ENCODE results near the gene AP2A1. TPM values are rescaled to one million over a fixed set of nuclear protein-coding genes. Genes with fewer than 3 reads are reported as not detected.

AP2A1 gene
- total and polyA plus RNA-seq, 4 donors, result 20.1 to 123 (median 57.5) TPM

DNA sequence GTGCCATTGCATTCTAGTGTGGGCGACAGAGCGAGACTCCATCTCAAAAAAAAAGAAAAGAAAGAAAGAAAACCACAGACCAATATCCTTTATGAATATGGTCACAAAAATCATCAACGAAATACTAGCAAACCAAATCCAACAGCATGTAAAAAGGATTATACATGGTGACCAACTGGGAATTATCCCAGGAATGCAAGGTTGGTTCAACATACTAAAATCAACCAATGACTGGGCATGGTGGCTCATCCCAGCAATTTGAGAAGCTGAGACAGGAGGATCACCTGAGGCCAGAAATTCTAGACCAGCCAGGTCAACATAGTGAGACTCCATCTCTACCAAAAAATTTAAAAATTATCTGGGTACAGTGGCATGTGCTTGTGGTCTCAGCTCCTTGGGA is 10.8 kb upstream of the AP2A1 start (continued):
- TF ChIP-seq, protein P1, sequence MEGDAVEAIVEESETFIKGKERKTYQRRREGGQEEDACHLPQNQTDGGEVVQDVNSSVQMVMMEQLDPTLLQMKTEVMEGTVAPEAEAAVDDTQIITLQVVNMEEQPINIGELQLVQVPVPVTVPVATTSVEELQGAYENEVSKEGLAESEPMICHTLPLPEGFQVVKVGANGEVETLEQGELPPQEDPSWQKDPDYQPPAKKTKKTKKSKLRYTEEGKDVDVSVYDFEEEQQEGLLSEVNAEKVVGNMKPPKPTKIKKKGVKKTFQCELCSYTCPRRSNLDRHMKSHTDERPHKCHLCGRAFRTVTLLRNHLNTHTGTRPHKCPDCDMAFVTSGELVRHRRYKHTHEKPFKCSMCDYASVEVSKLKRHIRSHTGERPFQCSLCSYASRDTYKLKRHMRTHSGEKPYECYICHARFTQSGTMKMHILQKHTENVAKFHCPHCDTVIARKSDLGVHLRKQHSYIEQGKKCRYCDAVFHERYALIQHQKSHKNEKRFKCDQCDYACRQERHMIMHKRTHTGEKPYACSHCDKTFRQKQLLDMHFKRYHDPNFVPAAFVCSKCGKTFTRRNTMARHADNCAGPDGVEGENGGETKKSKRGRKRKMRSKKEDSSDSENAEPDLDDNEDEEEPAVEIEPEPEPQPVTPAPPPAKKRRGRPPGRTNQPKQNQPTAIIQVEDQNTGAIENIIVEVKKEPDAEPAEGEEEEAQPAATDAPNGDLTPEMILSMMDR (IDR thresholded peaks at IDR 0.05; ENCODE audit: low read depth, low read length, missing input control), result no peak
- TF ChIP-seq RXRA (IDR thresholded peaks at IDR 0.05) (no peak), HNF4A (conservative IDR thresholded peaks at IDR 0.05) (no peak), FOXA1 (IDR thresholded peaks at IDR 0.05) (no peak)
- TF ChIP-seq, protein P2, sequence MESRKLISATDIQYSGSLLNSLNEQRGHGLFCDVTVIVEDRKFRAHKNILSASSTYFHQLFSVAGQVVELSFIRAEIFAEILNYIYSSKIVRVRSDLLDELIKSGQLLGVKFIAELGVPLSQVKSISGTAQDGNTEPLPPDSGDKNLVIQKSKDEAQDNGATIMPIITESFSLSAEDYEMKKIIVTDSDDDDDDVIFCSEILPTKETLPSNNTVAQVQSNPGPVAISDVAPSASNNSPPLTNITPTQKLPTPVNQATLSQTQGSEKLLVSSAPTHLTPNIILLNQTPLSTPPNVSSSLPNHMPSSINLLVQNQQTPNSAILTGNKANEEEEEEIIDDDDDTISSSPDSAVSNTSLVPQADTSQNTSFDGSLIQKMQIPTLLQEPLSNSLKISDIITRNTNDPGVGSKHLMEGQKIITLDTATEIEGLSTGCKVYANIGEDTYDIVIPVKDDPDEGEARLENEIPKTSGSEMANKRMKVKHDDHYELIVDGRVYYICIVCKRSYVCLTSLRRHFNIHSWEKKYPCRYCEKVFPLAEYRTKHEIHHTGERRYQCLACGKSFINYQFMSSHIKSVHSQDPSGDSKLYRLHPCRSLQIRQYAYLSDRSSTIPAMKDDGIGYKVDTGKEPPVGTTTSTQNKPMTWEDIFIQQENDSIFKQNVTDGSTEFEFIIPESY (IDR thresholded peaks at IDR 0.05), result no peak

DNA sequence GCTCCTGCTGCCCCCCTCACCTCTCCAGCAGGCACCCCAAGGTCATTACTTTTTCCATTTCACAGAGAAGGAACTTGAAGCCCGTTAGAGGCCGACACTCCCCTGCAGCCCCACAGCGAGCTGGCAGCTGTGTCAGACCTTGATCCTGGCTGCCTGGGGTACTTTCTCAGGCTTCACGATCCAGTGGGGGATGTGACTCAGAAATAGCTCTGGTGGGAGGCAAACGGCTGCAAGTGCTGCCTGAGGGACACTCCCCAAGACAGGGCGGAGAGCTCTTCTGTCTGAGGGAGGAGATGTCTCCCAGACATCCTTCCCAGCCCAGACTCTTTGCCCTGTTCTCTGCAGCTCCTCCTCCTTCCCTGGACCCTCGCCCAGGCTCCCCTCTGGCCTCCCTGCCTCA is 8.5 kb upstream of the AP2A1 start:
- TF ChIP-seq HNF4G (IDR thresholded peaks at IDR 0.05) (no peak), YY1 (IDR thresholded peaks at IDR 0.05) (no peak), JUND (IDR thresholded peaks at IDR 0.05) (no peak), FOXA2 (IDR thresholded peaks at IDR 0.05) (no peak), RAD21 (IDR thresholded peaks at IDR 0.05) (no peak), SP1 (IDR thresholded peaks at IDR 0.05) (no peak), TAF1 (conservative IDR thresholded peaks at IDR 0.05) (no peak), EGR1 (IDR thresholded peaks at IDR 0.05; ENCODE audit: low read depth in 2 of 2) (no peak)
- TF ChIP-seq, protein P3, sequence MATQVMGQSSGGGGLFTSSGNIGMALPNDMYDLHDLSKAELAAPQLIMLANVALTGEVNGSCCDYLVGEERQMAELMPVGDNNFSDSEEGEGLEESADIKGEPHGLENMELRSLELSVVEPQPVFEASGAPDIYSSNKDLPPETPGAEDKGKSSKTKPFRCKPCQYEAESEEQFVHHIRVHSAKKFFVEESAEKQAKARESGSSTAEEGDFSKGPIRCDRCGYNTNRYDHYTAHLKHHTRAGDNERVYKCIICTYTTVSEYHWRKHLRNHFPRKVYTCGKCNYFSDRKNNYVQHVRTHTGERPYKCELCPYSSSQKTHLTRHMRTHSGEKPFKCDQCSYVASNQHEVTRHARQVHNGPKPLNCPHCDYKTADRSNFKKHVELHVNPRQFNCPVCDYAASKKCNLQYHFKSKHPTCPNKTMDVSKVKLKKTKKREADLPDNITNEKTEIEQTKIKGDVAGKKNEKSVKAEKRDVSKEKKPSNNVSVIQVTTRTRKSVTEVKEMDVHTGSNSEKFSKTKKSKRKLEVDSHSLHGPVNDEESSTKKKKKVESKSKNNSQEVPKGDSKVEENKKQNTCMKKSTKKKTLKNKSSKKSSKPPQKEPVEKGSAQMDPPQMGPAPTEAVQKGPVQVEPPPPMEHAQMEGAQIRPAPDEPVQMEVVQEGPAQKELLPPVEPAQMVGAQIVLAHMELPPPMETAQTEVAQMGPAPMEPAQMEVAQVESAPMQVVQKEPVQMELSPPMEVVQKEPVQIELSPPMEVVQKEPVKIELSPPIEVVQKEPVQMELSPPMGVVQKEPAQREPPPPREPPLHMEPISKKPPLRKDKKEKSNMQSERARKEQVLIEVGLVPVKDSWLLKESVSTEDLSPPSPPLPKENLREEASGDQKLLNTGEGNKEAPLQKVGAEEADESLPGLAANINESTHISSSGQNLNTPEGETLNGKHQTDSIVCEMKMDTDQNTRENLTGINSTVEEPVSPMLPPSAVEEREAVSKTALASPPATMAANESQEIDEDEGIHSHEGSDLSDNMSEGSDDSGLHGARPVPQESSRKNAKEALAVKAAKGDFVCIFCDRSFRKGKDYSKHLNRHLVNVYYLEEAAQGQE (IDR thresholded peaks at IDR 0.05), result no peak
- TF ChIP-seq, protein P4, sequence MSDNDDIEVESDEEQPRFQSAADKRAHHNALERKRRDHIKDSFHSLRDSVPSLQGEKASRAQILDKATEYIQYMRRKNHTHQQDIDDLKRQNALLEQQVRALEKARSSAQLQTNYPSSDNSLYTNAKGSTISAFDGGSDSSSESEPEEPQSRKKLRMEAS (IDR thresholded peaks at IDR 0.05), result no peak
- TF ChIP-seq, protein P2 (IDR thresholded peaks at IDR 0.05), result no peak
- TF ChIP-seq, protein P5, sequence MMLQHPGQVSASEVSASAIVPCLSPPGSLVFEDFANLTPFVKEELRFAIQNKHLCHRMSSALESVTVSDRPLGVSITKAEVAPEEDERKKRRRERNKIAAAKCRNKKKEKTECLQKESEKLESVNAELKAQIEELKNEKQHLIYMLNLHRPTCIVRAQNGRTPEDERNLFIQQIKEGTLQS (IDR thresholded peaks at IDR 0.05), result no peak
- TF ChIP-seq, protein P1 (IDR thresholded peaks at IDR 0.05; ENCODE audit: low read depth, low read length, missing input control), result no peak
- Histone ChIP-seq H3K27ac (ENCODE audit: low read depth in 1 of 2, low read length in 2 of 2) (no peak overlapping the region), H3K4me1 (ENCODE audit: control insufficient read depth in 4 of 4, insufficient read depth in 4 of 4, low read length in 3 of 4) (no peaks in the 10 kb centered on the region), H3K9ac (ENCODE audit: low read depth in 1 of 2, low read length in 2 of 2) (no peak overlapping the region), H3K9me3 (ENCODE audit: control insufficient read depth in 4 of 4, low read length in 3 of 4) (peaks cover 0 to 1% (median 0%) of the 10 kb centered on the region in 4 donors), H3K27me3 (ENCODE audit: control insufficient read depth in 4 of 4, insufficient read depth in 4 of 4, low read length in 3 of 4) (no peaks in the 10 kb centered on the region), H3K4me3 (ENCODE audit: low read depth in 1 of 3, low read length in 3 of 3) (no peak overlapping the region), H3K36me3 (ENCODE audit: control insufficient read depth in 4 of 4, insufficient read depth in 3 of 4, low read depth in 1 of 4, low read length in 3 of 4) (no peaks in the 10 kb centered on the region)
- no peak for DNase-seq (ENCODE audit: low spot score)
- 62% methylated on average over 7 of the region's 7 CpGs for WGBS

All from liver (tissue), 9 donors.